ENCODE results near the gene IL15RA. TPM values are rescaled to one million over a fixed set of nuclear protein-coding genes. Genes with fewer than 3 reads are reported as not detected.
"Not testable (repeated sequence)": the region's sequence is repeated elsewhere in the genome, so short reads cannot be mapped to it uniquely, and the experiment has no call there.

Gene IL15RA
- total RNA-seq, 1 experiment from 2014 or later, result 4.4 TPM

GRCh38 chr10:5963071-5963470, 14.3 kb downstream of the IL15RA start:
- TF ChIP-seq EZH2 (IDR thresholded peaks at IDR 0.05; ENCODE audit: low read length, unreplicated experiment) (no peak), CTCF (conservative IDR thresholded peaks at IDR 0.05; ENCODE audit: low read depth, low read length) (no peak), EZH2phosphoT487 (IDR thresholded peaks at IDR 0.05; ENCODE audit: borderline replicate concordance, low read length) (no peak)
- CTCF ChIA-PET, result no interaction called here
- ATAC-seq, result no peak

GRCh38 chr10:5962358-5962940, 14.9 kb downstream of the IL15RA start:
- H3F3A ChIP-seq (ENCODE audit: low read length, unreplicated experiment); H3K9me3 ChIP-seq (ENCODE audit: low read length); H3K27ac ChIP-seq (ENCODE audit: low read length); intact Hi-C loops (cut with micrococcal nuclease); H3K9me2 ChIP-seq (replicated peaks; ENCODE audit: low read length); H3K9ac ChIP-seq (ENCODE audit: low read length); BruUV-seq (replicated peaks); DNase-seq; POLR2A ChIA-PET (ENCODE audit: unreplicated experiment); ATAC-seq; H3K36me3 ChIP-seq (ENCODE audit: low read depth, low read length); H3K4me3 ChIP-seq (ENCODE audit: low read length); H4K20me1 ChIP-seq (ENCODE audit: low read length); H3K79me2 ChIP-seq (ENCODE audit: low read length); CTCF ChIA-PET; H3K4me2 ChIP-seq (ENCODE audit: low read length); H2AFZ ChIP-seq (ENCODE audit: low read length); H3K27me3 ChIP-seq (ENCODE audit: low read length): not testable (repeated sequence)
- H3K4me1 ChIP-seq (ENCODE audit: insufficient read depth, low read length), result peaks cover 15% of the 10 kb centered on the region

More at GRCh38 chr10:5963071-5963470, 14.3 kb downstream of the IL15RA start:
- Histone ChIP-seq H4K20me1 (ENCODE audit: low read length) (no peaks in the 10 kb centered on the region), H3K27ac (ENCODE audit: low read length) (no peak overlapping the region), H3K9me2 (replicated peaks; ENCODE audit: low read length) (no peaks in the 10 kb centered on the region), H3K27me3 (ENCODE audit: low read length) (no peaks in the 10 kb centered on the region), H3K79me2 (ENCODE audit: low read length) (no peaks in the 10 kb centered on the region), H3K9ac (ENCODE audit: low read length) (no peak overlapping the region), H3K4me3 (ENCODE audit: low read length) (no peak overlapping the region), H3K36me3 (ENCODE audit: low read depth, low read length) (no peaks in the 10 kb centered on the region), H3K9me3 (ENCODE audit: low read length) (no peaks in the 10 kb centered on the region), H2AFZ (ENCODE audit: low read length) (no peak overlapping the region), H3F3A (ENCODE audit: low read length, unreplicated experiment) (no peaks in the 10 kb centered on the region), H3K4me2 (ENCODE audit: low read length) (no peak overlapping the region), H3K4me1 (ENCODE audit: insufficient read depth, low read length) (peaks cover 15% of the 10 kb centered on the region)
- intact Hi-C loops (cut with micrococcal nuclease), result no loop called here
- no TSS peak for BruUV-seq (replicated peaks)
- POLR2A ChIA-PET (ENCODE audit: unreplicated experiment), result no interaction called here
- DNase-seq, result no peak

GRCh38 chr10:5961405-5962100, 15.8 kb downstream of the IL15RA start:
- Histone ChIP-seq H3K27me3 (ENCODE audit: low read length) (no peaks in the 10 kb centered on the region), H3K79me2 (ENCODE audit: low read length) (no peaks in the 10 kb centered on the region), H3K4me3 (ENCODE audit: low read length) (no peak overlapping the region), H3F3A (ENCODE audit: low read length, unreplicated experiment) (no peaks in the 10 kb centered on the region), H4K20me1 (ENCODE audit: low read length) (no peaks in the 10 kb centered on the region), H3K9ac (ENCODE audit: low read length) (no peak overlapping the region), H3K9me3 (ENCODE audit: low read length) (no peaks in the 10 kb centered on the region), H3K36me3 (ENCODE audit: low read depth, low read length) (no peaks in the 10 kb centered on the region), H2AFZ (ENCODE audit: low read length) (no peak overlapping the region), H3K27ac (ENCODE audit: low read length) (no peak overlapping the region), H3K4me2 (ENCODE audit: low read length) (no peak overlapping the region), H3K4me1 (ENCODE audit: insufficient read depth, low read length) (peaks cover 15% of the 10 kb centered on the region), H3K9me2 (replicated peaks; ENCODE audit: low read length) (no peaks in the 10 kb centered on the region)
- intact Hi-C loops (cut with micrococcal nuclease), result no loop called here
- ATAC-seq (no peak), DNase-seq (no peak)
- ChIA-PET CTCF (no interaction called here), POLR2A (ENCODE audit: unreplicated experiment) (no interaction called here)
- no TSS peak for BruUV-seq (replicated peaks)
- TF ChIP-seq EZH2phosphoT487 (IDR thresholded peaks at IDR 0.05; ENCODE audit: borderline replicate concordance, low read length), result no peak
- TF ChIP-seq EZH2 (IDR thresholded peaks at IDR 0.05; ENCODE audit: low read length, unreplicated experiment), result no peak
- TF ChIP-seq CTCF (conservative IDR thresholded peaks at IDR 0.05; ENCODE audit: low read depth, low read length), result no peak

- BruUV-seq (replicated peaks); H2AFZ ChIP-seq (ENCODE audit: low read length); CTCF ChIA-PET; H3K9me2 ChIP-seq (replicated peaks; ENCODE audit: low read length); H3K27ac ChIP-seq (ENCODE audit: low read length); H3K9ac ChIP-seq (ENCODE audit: low read length); H3K4me2 ChIP-seq (ENCODE audit: low read length); H3K4me3 ChIP-seq (ENCODE audit: low read length); H3K27me3 ChIP-seq (ENCODE audit: low read length); H3F3A ChIP-seq (ENCODE audit: low read length, unreplicated experiment); H3K9me3 ChIP-seq (ENCODE audit: low read length); H3K36me3 ChIP-seq (ENCODE audit: low read depth, low read length); intact Hi-C loops (cut with micrococcal nuclease); H3K79me2 ChIP-seq (ENCODE audit: low read length); POLR2A ChIA-PET (ENCODE audit: unreplicated experiment); H4K20me1 ChIP-seq (ENCODE audit: low read length); DNase-seq; ATAC-seq: not testable (repeated sequence)
- peaks cover 15% of the 10 kb centered on the region for H3K4me1 ChIP-seq (ENCODE audit: insufficient read depth, low read length)
Measured at GRCh38 chr10:5960973-5961275, 16.4 kb downstream of the IL15RA start.

Data from PC-3 (cell line).